ENCODE results near the gene RBP7. TPM values are rescaled to one million over a fixed set of nuclear protein-coding genes. Genes with fewer than 3 reads are reported as not detected.
A peak's percentile ranks its signal among the peaks of the same experiment; 100 is the strongest.
"Not testable (repeated sequence)": the region's sequence is repeated elsewhere in the genome, so short reads cannot be mapped to it uniquely, and the experiment has no call there.

RBP7 gene
- total RNA-seq, result 7.4 TPM
- long read RNA-seq, partial matches to known transcripts, result 0 of 3 reads
- long read RNA-seq, other reads (novel, unspliced or antisense), result 0 of 3 reads

DNA sequence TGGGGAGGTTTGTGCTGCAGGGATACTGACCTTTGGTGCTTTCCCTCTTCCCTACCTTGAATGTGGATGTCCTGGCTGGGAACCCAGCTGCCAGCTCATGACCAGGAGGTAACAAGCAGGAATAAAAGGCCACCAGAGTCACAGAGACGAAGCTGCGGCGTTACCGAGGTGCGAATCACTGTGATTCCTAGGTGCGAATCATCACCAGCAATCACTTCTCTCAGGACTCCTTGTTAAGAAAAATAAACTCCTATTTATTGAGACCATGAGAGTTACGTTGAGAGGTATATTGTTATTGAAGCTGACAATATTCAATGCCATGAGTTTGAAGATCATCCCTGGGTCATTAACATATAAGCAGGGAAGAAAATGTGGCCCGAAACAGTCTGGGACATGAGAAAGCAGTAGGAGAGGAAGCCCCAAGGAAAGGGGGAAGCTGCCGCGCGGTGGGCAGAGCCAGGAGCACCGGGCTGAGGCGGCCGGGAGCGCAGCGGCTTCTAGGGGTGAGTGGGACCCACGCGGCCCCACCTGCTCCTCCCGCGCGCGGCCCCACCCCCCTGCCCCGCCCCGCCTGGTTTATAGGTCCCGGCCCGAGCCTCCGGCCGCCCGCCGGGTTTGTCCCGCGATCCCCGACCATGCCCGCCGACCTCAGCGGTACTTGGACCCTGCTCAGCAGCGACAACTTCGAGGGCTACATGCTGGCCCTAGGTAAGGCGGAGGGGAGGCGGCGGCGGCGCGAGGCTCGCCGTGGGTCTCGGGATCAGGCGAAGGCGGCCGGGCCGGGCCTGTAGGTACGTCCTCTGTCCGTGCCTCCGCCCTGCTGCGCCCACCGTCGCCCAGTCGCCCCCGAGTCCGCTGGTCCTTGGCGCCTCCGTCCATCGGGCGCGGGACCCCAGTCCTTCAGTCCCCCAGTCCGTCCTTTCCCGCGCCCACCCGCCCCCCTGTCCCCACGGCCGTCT, at the start of gene RBP7:
Gene RBP7, plus strand, starts transcription at position 605 of the 959 bp plus-strand sequence. Its CDS starts 31 bp downstream, at position 636.
- peak; percentile 78 for DNase-seq (ENCODE audit: low spot score)
- intact Hi-C loops (cut with DNase I), result no loop called here

- intact Hi-C loops (cut with DNase I), result no loop called here
- DNase-seq (ENCODE audit: low spot score), result no peak
These were observed 39.3 kb upstream of the RBP7 start for GRCh38 chr1:9957726-9958125.

DNA sequence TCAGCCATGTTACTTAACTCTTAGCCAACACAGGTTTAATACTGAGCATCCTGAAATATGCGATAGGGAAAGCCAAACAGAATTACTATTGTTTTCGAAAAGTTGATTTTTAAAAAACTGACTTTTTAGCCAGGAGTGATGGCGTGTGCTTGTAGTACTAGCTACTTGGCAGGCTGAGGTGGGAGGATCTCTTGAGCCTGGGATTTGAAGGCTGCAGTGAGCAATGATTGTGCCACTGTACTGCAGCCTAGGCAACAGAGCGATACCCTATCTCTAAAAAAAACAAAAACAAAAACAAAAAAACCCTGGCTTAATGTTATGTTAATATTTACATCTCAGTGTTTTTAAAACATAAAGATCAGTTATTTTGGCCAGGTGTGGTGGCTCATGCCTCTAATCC, 37.0 kb upstream of the RBP7 start:
- intact Hi-C loops (cut with DNase I), result no loop called here
- no peak for DNase-seq (ENCODE audit: low spot score)

GRCh38 chr1:9960706-9961562, 36.1 kb upstream of the RBP7 start:
- intact Hi-C loops (cut with DNase I), result no loop called here
- DNase-seq (ENCODE audit: low spot score), result no peak

- intact Hi-C loops (cut with DNase I), result no loop called here
- no peak for DNase-seq (ENCODE audit: low spot score)
These were observed 12.8 kb upstream of the RBP7 start for GRCh38 chr1:9984253-9984652.

- intact Hi-C loops (cut with DNase I), result no loop called here
- DNase-seq (ENCODE audit: low spot score), result no peak
These were observed 12.0 kb upstream of the RBP7 start for GRCh38 chr1:9985001-9985400.

DNA sequence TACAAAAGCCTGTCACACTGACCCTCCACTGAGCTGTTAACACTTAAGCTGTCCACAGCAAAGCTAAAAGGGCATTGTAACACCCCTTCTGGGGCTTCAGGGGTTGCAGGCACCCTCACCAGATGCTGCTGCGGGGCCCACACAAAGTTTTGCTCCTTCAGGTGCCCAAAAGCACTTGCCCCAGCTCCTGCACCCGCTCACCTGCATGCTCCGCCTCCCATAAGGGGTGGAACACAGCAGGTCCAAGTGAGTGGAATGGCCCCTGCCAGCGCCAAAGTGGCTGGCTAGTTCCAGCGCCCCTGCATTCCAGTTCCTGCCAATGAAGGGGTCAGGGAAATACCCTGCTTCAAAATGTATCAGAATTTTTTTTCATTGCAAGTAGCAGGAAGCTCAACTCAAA, 7.3 kb upstream of the RBP7 start:
- intact Hi-C loops (cut with DNase I), result no loop called here
- no peak for DNase-seq (ENCODE audit: low spot score)

DNA sequence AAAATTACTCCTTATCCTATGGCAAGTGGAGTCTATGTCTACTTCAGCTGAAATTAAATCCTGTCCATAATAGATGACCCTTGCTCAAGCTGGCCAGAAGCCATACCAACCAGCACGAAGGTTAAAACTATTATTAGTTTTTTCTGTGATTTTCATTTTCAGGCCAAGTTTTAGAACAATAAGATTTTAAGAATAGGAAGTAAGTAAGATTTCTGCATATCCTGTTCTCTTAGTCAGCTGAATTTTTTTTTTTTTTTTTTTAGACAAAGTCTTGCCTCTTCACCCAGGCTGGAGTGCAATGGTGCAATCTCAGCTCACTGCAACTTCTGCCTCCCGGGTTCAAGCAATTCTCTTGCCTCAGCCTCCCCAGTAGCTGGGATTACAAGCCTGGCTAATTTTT, 6.1 kb upstream of the RBP7 start:
- intact Hi-C loops (cut with DNase I), result no loop called here
- DNase-seq (ENCODE audit: low spot score), result peak; percentile 76

DNA sequence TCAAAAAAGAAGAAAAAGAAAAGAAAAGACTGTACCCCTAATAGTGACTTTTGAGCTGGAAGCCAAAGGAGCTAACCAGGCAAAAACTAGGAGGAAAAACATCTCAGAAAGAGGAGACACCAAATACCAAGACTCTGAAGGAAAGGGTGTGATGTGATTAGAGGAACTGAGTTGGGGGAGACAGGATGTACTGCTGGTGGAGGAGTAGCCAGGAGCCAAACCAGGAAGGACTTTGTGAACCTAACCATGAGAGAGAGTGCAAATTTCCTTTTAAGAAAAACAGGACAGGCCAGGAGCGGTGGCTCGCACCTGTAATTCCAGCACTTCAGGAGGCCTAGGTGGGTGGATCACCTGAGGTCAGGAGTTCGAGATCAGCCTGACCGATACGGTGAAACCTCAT, 4.1 kb upstream of the RBP7 start:
- DNase-seq (ENCODE audit: low spot score), result no peak
- intact Hi-C loops (cut with DNase I), result no loop called here

- intact Hi-C loops (cut with DNase I), result no loop called here
- DNase-seq (ENCODE audit: low spot score), result no peak
These were observed 3.4 kb upstream of the RBP7 start for GRCh38 chr1:9993561-9994075.

DNA sequence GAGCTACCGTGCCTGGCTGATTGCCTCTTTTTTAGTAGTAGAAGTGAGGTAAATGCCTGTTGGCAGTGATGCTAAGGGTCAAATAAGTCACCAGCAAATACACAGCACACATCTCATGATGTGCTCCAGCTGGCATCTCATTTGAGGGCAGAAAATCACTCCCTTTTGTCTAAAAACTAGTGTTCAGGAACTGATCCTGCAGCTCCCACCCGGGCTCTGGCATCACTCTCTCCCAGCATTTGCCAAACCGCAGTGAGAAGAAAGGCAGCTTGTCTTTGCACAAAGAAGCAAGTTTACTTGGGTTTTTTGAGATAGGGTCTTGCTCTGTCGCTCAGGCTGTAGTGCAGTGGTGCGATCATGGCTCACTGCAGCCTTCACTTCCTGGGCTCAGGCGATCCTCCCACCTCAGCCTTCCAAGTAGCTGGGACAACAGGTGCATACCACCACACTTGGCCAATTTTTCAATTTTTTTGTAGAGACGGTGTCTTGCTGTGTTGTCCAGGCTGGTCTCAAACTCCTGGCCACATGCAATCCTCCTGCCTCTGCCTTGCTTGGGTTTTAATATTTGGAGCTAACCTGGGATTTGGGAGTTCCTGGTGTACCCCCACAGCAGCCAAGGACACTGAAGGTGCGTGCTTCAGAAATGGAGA, 4.1 kb downstream of the RBP7 start:
- intact Hi-C loops (cut with DNase I), result no loop called here
- no peak for DNase-seq (ENCODE audit: low spot score)

GRCh38 chr1:10005248-10005647, 8.2 kb downstream of the RBP7 start:
- DNase-seq (ENCODE audit: low spot score); intact Hi-C loops (cut with DNase I): not testable (repeated sequence)

DNA sequence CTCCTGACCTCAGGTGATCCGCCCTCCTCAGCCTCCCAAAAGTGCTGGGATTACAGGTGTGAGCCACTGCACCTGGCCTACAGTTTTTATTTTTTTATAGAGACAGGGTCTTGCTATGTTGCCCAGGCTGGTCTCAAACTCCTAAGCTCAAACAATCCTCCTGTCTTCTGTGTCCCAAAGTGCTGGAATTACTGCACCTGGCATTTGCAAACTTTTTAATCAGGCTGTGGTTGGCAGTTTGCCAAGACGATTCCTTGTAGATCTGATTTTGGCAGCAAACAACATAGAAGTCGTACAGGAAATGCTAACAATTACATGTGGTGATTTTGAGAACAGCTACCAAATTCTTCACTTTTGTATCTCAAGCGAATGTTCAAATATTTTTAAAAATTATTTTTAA, 10.1 kb downstream of the RBP7 start:
- no peak for DNase-seq (ENCODE audit: low spot score)
- intact Hi-C loops (cut with DNase I), result no loop called here

- intact Hi-C loops (cut with DNase I), result no loop called here
- DNase-seq (ENCODE audit: low spot score), result no peak
These were observed 17.0 kb downstream of the RBP7 start for GRCh38 chr1:10014016-10014415.

GRCh38 chr1:10019561-10019960, 22.5 kb downstream of the RBP7 start:
- no peak for DNase-seq (ENCODE audit: low spot score)
- intact Hi-C loops (cut with DNase I), result no loop called here

DNA sequence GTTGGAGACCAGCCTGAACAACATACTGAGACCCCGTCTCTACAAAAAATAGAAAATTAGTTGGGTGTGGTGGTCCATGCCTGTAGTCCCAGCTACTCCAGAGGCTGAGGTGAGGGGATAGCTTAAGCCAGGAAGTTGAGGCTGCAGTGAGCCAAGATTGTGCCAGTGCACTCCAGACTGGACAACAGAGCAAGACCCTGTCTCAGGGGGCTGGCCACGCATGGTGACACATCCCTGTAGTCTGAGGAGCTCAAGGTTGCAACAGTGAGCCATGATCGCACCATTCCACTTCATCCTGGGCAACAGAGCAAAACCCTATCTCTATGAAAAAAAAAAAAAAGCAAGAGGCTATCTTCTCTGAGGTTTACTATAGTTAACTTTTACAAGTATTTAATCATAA, 23.1 kb downstream of the RBP7 start:
- intact Hi-C loops (cut with DNase I), result no loop called here
- DNase-seq (ENCODE audit: low spot score), result no peak

- DNase-seq (ENCODE audit: low spot score); intact Hi-C loops (cut with DNase I): not testable (repeated sequence)
These were observed 23.6 kb downstream of the RBP7 start for GRCh38 chr1:10020678-10021077.

DNA sequence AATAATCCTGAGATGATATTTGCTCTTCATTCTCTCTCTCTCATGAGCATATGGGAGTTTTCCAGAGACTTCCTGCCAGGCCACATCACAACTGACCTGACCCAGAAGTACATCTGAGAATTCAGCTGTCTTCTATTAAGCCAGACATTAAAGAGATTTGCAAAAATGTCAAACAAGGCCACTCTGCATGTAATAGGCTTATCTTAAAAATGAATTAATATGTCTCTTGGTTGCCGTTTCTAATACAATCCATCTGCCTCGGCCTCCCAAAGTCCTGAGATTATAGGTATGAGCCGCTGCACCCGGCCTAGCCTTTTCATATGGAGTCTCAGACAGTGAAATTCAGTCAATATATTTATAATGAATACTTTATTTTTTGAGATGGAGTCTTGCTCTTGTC, 25.0 kb downstream of the RBP7 start:
- intact Hi-C loops (cut with DNase I); DNase-seq (ENCODE audit: low spot score): not testable (repeated sequence)

GRCh38 chr1:10022656-10023055, 25.6 kb downstream of the RBP7 start:
- no peak for DNase-seq (ENCODE audit: low spot score)
- intact Hi-C loops (cut with DNase I), result no loop called here

DNA sequence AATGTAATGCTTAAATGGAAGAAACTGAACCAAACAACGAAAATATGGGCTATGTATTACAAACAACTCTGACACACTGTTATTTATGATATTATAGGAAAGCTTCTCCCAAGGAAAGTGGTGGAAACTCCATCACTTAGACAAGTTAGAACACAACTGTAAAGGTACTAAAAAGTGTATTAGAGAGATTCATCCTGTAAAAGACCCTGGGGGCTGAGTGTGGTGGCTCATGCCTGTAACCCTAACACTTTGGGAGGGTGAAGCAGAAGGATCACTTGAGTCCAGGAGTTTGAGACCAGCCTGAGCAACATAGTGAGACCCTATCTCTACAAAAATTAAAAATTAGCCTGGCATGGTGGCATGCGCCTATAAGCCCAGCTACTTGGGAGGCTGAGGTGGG, 28.3 kb downstream of the RBP7 start:
- intact Hi-C loops (cut with DNase I), result no loop called here
- no peak for DNase-seq (ENCODE audit: low spot score)
